GM12878 (cell line): ENCODE data around the gene ELN. TPM values are rescaled to one million over a fixed set of nuclear protein-coding genes. Genes with fewer than 3 reads are reported as not detected.

Experiments
- ATAC-seq: fragments of 200-7000 bp; cut with Tn5 transposase; 3 replicates; pipeline ENCODE4 v1.9.1; 2020; ENCODE audit warnings: mild to moderate bottlenecking, moderate library complexity
- BruUV-seq: library from RNA; stranded (reverse); fragments of 400-500 nt; replicated peaks from 2 replicates; lab custom pipeline; 2021; lab: Mats Ljungman, UMichigan
- CTCF ChIA-PET: fragments of 300-600 bp; sonication (Branson Sonifier 250); formaldehyde crosslinking; extraction: SDS; loops from one replicate; lab custom pipeline; 2021; ENCODE audit warnings: inconsistent platforms; lab: Yijun Ruan, JAX
- POLR2A ChIA-PET: fragments of 350-600 bp; formaldehyde crosslinking; extraction: SDS; loops from one replicate; lab custom pipeline; 2021; ENCODE audit warnings: inconsistent platforms; lab: Charles Lee
- RAD21 ChIA-PET: fragments of 300-600 bp; sonication (Branson Sonifier 250); formaldehyde crosslinking; loops from one replicate; lab custom pipeline; 2023; ENCODE audit warnings: antibody characterized with exemption; ENCODE audit not compliant: unreplicated experiment; lab: Charles Lee
- SMC1A ChIA-PET: fragments of 300-600 bp; sonication (Branson Sonifier 250); formaldehyde crosslinking; loops from one replicate; lab custom pipeline; 2023; ENCODE audit not compliant: unreplicated experiment, uncharacterized antibody; lab: Charles Lee
- DNase-seq: peaks from one replicate; pipeline ENCODE4 v3.0.0-alpha.2; 2011; ENCODE audit warnings: low read depth, low spot score
- FAIRE-seq: peaks from 3 replicates; lab custom pipeline; 2011; peaks lifted over from hg19 to GRCh38; lab: Jason Lieb, UNC
- H2AFZ ChIP-seq: 2 replicates; pipeline ENCODE4 v1.6.0; 2011; ENCODE audit warnings: low read depth, low read length, control low read depth; ENCODE audit not compliant: control insufficient read depth
- H3K27ac ChIP-seq: 2 replicates; pipeline ENCODE4 v1.5.1; 2011; ENCODE audit warnings: control low read depth; ENCODE audit not compliant: control insufficient read depth, insufficient read depth
- H3K27me3 ChIP-seq, 2 experiments: replicated peaks in 1 of 2; 2 replicates each; pipeline versions ENCODE4 v1.6.0 to v1.6.1; 2011; ENCODE audit warnings: low read length in 1 of 2; ENCODE audit not compliant: control insufficient read depth in 2 of 2, insufficient read depth in 2 of 2
- H3K36me3 ChIP-seq, 2 experiments: 2 replicates each; pipeline ENCODE4 v1.5.1; 2011; ENCODE audit warnings: low read length in 1 of 2; ENCODE audit not compliant: control insufficient read depth in 2 of 2, insufficient read depth in 2 of 2
- H3K4me1 ChIP-seq: 2 replicates; pipeline ENCODE4 v1.6.1; 2011; ENCODE audit warnings: mild to moderate bottlenecking, low read length, moderate library complexity, mixed read lengths; ENCODE audit not compliant: control insufficient read depth, insufficient read depth
- H3K4me2 ChIP-seq: 2 replicates; pipeline ENCODE4 v1.6.0; 2011; ENCODE audit warnings: control low read depth; ENCODE audit not compliant: control insufficient read depth, insufficient read depth
- H3K4me3 ChIP-seq: fragments of 200-600 bp; sonication (generic); 2 replicates; pipeline ENCODE4 v1.5.1; 2016
- H3K79me2 ChIP-seq: 2 replicates; pipeline ENCODE4 v1.6.0; 2011; ENCODE audit warnings: low read length; ENCODE audit not compliant: control insufficient read depth, insufficient read depth
- H3K9ac ChIP-seq: 2 replicates; pipeline ENCODE4 v1.8.0; 2011; ENCODE audit warnings: low read length, control low read depth, mixed read lengths; ENCODE audit not compliant: control insufficient read depth, insufficient read depth
- H3K9me3 ChIP-seq: replicated peaks from 3 replicates; pipeline ENCODE4 v1.5.1; 2011; ENCODE audit warnings: mild to moderate bottlenecking, low read length; ENCODE audit not compliant: control insufficient read depth, insufficient read depth
- H4K20me1 ChIP-seq: 2 replicates; pipeline ENCODE4 v1.6.0; 2011; ENCODE audit not compliant: control insufficient read depth, insufficient read depth
- ATF7 ChIP-seq: fragments of 450-650 bp; IDR thresholded peaks from 2 replicates; pipeline ENCODE4 v1.6.1; 2016; ENCODE audit warnings: low read depth, mild to moderate bottlenecking
- BHLHE40 ChIP-seq, 2 experiments: fragments of 450-650 bp in 1 of 2; IDR thresholded peaks; 2 replicates each; pipeline ENCODE4 v1.6.1; 2011 to 2017; ENCODE audit warnings: low read depth in 2 of 2, borderline replicate concordance in 1 of 2, improper control_type of control experiment in 1 of 2, low read length in 1 of 2, mild to moderate bottlenecking in 1 of 2
- CBX5 ChIP-seq: sonication (generic); IDR thresholded peaks from 2 replicates; pipeline ENCODE4 v1.6.1; 2016; ENCODE audit warnings: low read depth, moderate library complexity, mild to moderate bottlenecking, inconsistent platforms
- CEBPZ ChIP-seq: fragments of 150-350 bp; IDR thresholded peaks from 2 replicates; pipeline ENCODE4 v1.6.1; 2016; ENCODE audit warnings: low read depth, low read length
- ETV6 ChIP-seq, 2 experiments: fragments of 450-650 bp in 1 of 2; IDR thresholded peaks in 1 of 2; conservative IDR thresholded peaks in 1 of 2; 2 replicates each; pipeline ENCODE4 v1.6.1; 2014; ENCODE audit warnings: antibody characterized with exemption in 1 of 2, borderline replicate concordance in 1 of 2, low read depth in 1 of 2, mild to moderate bottlenecking in 1 of 2, moderate library complexity in 1 of 2
- FOS ChIP-seq: IDR thresholded peaks from 3 replicates; pipeline ENCODE4 v1.6.1; 2011; ENCODE audit warnings: borderline replicate concordance; ENCODE audit not compliant: insufficient read length; ENCODE audit errors: extremely low read depth
- JUNB ChIP-seq: IDR thresholded peaks from 2 replicates; pipeline ENCODE4 v1.6.1; 2016; ENCODE audit warnings: antibody characterized with exemption, mild to moderate bottlenecking
- MTA2 ChIP-seq: fragments of 450-650 bp; IDR thresholded peaks from 2 replicates; pipeline ENCODE4 v1.6.1; 2016; ENCODE audit warnings: low read depth, mild to moderate bottlenecking, moderate library complexity
- MXI1 ChIP-seq: fragments of 150-350 bp; IDR thresholded peaks from 2 replicates; pipeline ENCODE4 v1.6.1; 2011; ENCODE audit warnings: low read depth, mild to moderate bottlenecking, inconsistent platforms, low read length, improper control_type of control experiment
- TCF3 ChIP-seq: IDR thresholded peaks from 2 replicates; pipeline ENCODE4 v1.6.1; 2012; ENCODE audit warnings: low read depth, mild to moderate bottlenecking, low read length, borderline replicate concordance; ENCODE audit not compliant: insufficient read depth
- USF2 ChIP-seq: IDR thresholded peaks from 2 replicates; pipeline ENCODE4 v1.6.1; 2011; ENCODE audit warnings: low read depth, low read length, improper control_type of control experiment, borderline replicate concordance
- ZBED1 ChIP-seq: IDR thresholded peaks from 2 replicates; pipeline ENCODE4 v1.6.1; 2016; ENCODE audit warnings: borderline replicate concordance
- ZNF217 ChIP-seq: fragments of 450-650 bp; IDR thresholded peaks from 2 replicates; pipeline ENCODE4 v1.6.1; 2017; ENCODE audit warnings: antibody characterized with exemption, mild to moderate bottlenecking
- ZNF622 ChIP-seq: fragments of 450-650 bp; IDR thresholded peaks from 2 replicates; pipeline ENCODE4 v1.6.1; 2017; ENCODE audit warnings: mild to moderate bottlenecking, inconsistent platforms
- WGBS: methylation state at CpG from one replicate; pipeline ENCODE4 v1.1.6; 2016; ENCODE audit warnings: low lambda C conversion rate; ENCODE audit not compliant: insufficient replicate concordance, insufficient coverage; ENCODE audit errors: missing lambda C conversion rate; 5-methylcytosine and 5-hydroxymethylcytosine counted together
- in situ Hi-C: fragments of 300-500 bp; cut with MboI; formaldehyde crosslinking; loops from 9 replicates; pipeline ENCODE4 v1.14.3; 2018; ENCODE audit warnings: mixed read lengths
- intact Hi-C: fragments of 100-400 bp; cut with micrococcal nuclease; formaldehyde crosslinking; loops from one replicate; pipeline ENCODE4 v1.14.2; 2022; ENCODE audit not compliant: unreplicated experiment
- polyA plus RNA-seq, 11 experiments: library from polyadenylated mRNA; depleted of rRNA in 4 of 11; unstranded in 6 of 11; stranded (reverse) in 5 of 11; fragments of >200 nt; fragmentation: Nextera tagmentation in 4 of 11; fragmentation: Illumina TruSeq in 1 of 11; extraction: Ambion mirVana in 4 of 11; extraction: Trizol in 1 of 11; gene quantifications; 1 replicate in 1 of 11; 2 replicates in 10 of 11; pipeline versions ENCODE4 v1.2.1 to v1.2.3, GENCODE V29; 2011 to 2016; ENCODE audit warnings: inconsistent platforms in 2 of 11, missing spikeins in 2 of 11, low read depth in 1 of 11
- total RNA-seq, 4 experiments: library from RNA; depleted of rRNA in 3 of 4; stranded (reverse); fragments of >200 nt in 3 of 4; fragmentation: Illumina TruSeq in 1 of 4; extraction: Trizol in 1 of 4; gene quantifications; 2 replicates each; pipeline versions ENCODE4 v1.2.1 to v1.2.3, GENCODE V29; 2013 to 2021
- TF ChIP-seq, protein P1 (sequence below): fragments of 450-650 bp; IDR thresholded peaks from 2 replicates; pipeline ENCODE4 v1.6.1; 2017; ENCODE audit warnings: antibody characterized with exemption, mild to moderate bottlenecking, moderate library complexity

Gene ELN
- total and polyA plus RNA-seq, 10 of the 15 experiments (the other 5 are each of a cell fraction or from before 2014, with no cell fraction given) = 0.08 to 0.27 (median 0.23) TPM; not detected in 7

DNA sequence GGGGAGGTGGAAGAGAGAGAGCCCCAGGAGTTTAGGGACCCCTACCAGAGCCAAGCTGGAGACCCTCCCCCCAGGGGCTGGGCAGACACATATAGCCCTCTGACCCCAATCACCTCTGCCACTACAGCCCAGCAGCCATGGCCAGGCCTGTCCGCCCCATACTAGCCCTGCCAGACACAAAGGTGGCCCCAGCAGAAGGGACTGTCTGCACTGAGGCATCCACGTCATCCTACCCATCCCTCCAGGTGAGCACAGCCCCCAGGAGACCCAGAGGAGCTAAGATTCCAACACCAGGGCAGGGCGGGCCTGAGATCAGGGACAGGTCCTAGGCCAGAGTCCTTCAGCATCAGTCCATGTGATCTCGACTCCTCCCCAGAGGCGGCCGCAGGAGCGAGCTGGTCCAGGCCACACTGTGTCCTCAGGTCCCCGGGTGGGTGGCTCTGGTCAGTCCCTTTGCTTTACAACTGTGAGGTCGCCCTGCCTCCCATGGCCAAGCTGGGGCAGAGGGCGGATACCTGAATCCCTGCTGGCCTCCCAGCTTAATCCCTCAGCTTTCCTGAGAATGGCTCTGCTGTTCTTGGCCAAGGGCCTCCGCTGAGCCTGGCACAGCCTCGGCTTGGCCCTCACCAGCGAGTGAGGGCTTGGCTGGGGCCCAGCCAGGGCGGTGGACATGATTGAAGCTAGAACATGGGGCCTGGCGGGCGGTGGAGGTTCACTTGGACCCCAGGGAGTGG is 14.3 kb upstream of the ELN start:
- intact Hi-C loops (no loop called here), in situ Hi-C loops (no loop called here)
- ChIA-PET SMC1A (interaction anchor here (0.8 kb wide), 1 partner anchor 13 kb away, joined by 3 read pairs; no protein-coding TSS in a partner anchor), RAD21 (no interaction called here), CTCF (interaction anchor here (0.6 to 1.3 kb wide), 2 partner anchors 13 to 1034 kb away, joined by 3 to 8 read pairs; no protein-coding TSS in a partner anchor), POLR2A (no interaction called here)
- Histone ChIP-seq H3K4me3 (no peak overlapping the region), H3K36me3 (no peaks in the 10 kb centered on the region), H3K27ac (peak overlapping the region; percentile 55), H3K27me3 (no peaks in the 10 kb centered on the region), H3K4me2 (no peak overlapping the region), H4K20me1 (no peaks in the 10 kb centered on the region), H3K9ac (peak overlapping the region; percentile 42; the same call in 1 of the 2 replicates), H3K4me1 (peaks cover 13% of the 10 kb centered on the region), H2AFZ (peak overlapping the region; percentile 87; the same call in 1 of the 2 replicates), H3K79me2 (no peaks in the 10 kb centered on the region), H3K9me3 (no peaks in the 10 kb centered on the region)
- BruUV-seq = no TSS peak
- ATAC-seq (no peak), FAIRE-seq (no peak), DNase-seq (no peak)
- 91% methylated on average over 16 of the region's 16 CpGs for WGBS
- TF ChIP-seq CEBPZ = no peak
- TF ChIP-seq BHLHE40 (IDR thresholded peaks at IDR 0.05; ENCODE audit: borderline replicate concordance in 1 of 2, low read depth in 2 of 2, low read length in 1 of 2) = no peak
- no peak for TF ChIP-seq ZNF622
- no peak for TF ChIP-seq MTA2
- TF ChIP-seq TCF3 = no peak
- no peak for TF ChIP-seq ZBED1
- TF ChIP-seq CBX5 = no peak
- no peak for TF ChIP-seq JUNB
- TF ChIP-seq USF2 = no peak
- no peak for TF ChIP-seq FOS
- TF ChIP-seq ATF7 = no peak
- TF ChIP-seq ETV6 (conservative IDR thresholded peaks at IDR 0.05 in 1 of 2, IDR thresholded peaks at IDR 0.05 in 1 of 2; ENCODE audit: borderline replicate concordance in 1 of 2, low read depth in 1 of 2) = no peak
- no peak for TF ChIP-seq MXI1
- no peak for TF ChIP-seq ZNF217
- TF ChIP-seq, protein P1, sequence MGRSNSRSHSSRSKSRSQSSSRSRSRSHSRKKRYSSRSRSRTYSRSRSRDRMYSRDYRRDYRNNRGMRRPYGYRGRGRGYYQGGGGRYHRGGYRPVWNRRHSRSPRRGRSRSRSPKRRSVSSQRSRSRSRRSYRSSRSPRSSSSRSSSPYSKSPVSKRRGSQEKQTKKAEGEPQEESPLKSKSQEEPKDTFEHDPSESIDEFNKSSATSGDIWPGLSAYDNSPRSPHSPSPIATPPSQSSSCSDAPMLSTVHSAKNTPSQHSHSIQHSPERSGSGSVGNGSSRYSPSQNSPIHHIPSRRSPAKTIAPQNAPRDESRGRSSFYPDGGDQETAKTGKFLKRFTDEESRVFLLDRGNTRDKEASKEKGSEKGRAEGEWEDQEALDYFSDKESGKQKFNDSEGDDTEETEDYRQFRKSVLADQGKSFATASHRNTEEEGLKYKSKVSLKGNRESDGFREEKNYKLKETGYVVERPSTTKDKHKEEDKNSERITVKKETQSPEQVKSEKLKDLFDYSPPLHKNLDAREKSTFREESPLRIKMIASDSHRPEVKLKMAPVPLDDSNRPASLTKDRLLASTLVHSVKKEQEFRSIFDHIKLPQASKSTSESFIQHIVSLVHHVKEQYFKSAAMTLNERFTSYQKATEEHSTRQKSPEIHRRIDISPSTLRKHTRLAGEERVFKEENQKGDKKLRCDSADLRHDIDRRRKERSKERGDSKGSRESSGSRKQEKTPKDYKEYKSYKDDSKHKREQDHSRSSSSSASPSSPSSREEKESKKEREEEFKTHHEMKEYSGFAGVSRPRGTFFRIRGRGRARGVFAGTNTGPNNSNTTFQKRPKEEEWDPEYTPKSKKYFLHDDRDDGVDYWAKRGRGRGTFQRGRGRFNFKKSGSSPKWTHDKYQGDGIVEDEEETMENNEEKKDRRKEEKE = no peak
